Ishikawa (cell line): ENCODE data around the gene DCAF11.

Experiments
- CREB1 ChIP-seq: IDR thresholded peaks from 2 replicates; pipeline ENCODE4 v1.6.1; 2012; ENCODE audit warnings: low read depth
- EGR1 ChIP-seq: IDR thresholded peaks from 2 replicates; pipeline ENCODE4 v1.6.1; 2012
- RAD21 ChIP-seq: IDR thresholded peaks from 2 replicates; pipeline ENCODE4 v1.6.1; 2012; ENCODE audit warnings: low read depth
- TAF1 ChIP-seq: IDR thresholded peaks from 2 replicates; pipeline ENCODE4 v1.6.1; 2012; ENCODE audit warnings: low read depth, mild to moderate bottlenecking
- USF1 ChIP-seq: IDR thresholded peaks from 2 replicates; pipeline ENCODE4 v1.6.1; 2012
- YY1 ChIP-seq: IDR thresholded peaks from 2 replicates; pipeline ENCODE4 v1.6.1; 2012; ENCODE audit warnings: low read depth

- TF ChIP-seq USF1, result no peak
- TF ChIP-seq CREB1, result no peak
- no peak for TF ChIP-seq YY1
- TF ChIP-seq EGR1, result no peak
- TF ChIP-seq RAD21, result no peak
- TF ChIP-seq TAF1, result no peak
Observed at GRCh38 chr14:24132976-24133375, 18.4 kb downstream of the DCAF11 start.
